AG04449 (cell line): ENCODE measurements around the gene AP3M1.

Source experiments
- CTCF ChIA-PET: fragments of 350-600 bp; formaldehyde crosslinking; extraction: SDS; loops from one replicate; lab custom pipeline; 2021; ENCODE audit warnings: antibody characterized with exemption; lab: Yijun Ruan, JAX
- POLR2A ChIA-PET: fragments of 400-600, 350-600 bp; formaldehyde crosslinking; extraction: SDS; loops from one replicate; lab custom pipeline; 2020; ENCODE audit warnings: antibody characterized with exemption, inconsistent platforms; lab: Yijun Ruan, JAX
- DNase-seq: peaks from one replicate; pipeline ENCODE4 v3.0.0-alpha.2; 2010; ENCODE audit warnings: low read depth, low spot score
- H3K4me3 ChIP-seq: 2 replicates; pipeline ENCODE4 v1.5.1; 2011; ENCODE audit warnings: low read depth, mild to moderate bottlenecking, control low read depth, low read length
- CTCF ChIP-seq: IDR thresholded peaks from one replicate; pipeline ENCODE4 v1.5.1; 2011; ENCODE audit warnings: mild to moderate bottlenecking, moderate library complexity, low read length, control low read depth, inconsistent platforms; ENCODE audit not compliant: insufficient read depth; ENCODE audit errors: missing control alignments

Gene AP3M1

DNA sequence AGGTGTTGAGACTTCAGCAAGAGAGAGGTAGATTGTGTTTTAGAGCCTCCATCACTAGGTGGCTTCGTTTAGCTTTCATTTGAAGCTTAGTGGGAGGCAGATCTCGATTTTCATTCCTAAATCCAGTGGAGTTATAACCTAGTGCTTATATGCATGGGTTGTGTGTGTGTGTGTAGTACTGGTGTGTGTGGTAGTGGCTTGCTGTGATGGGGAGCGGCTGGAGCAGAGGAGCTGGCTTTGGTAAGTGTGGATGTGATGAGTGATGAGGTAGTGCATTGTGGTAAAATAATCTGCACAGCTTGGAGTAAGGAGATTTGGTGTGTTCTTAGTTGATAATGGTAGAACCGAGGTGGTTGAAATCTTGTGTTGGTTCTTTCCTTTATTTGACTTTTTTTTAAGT lies 43.2 kb downstream of the AP3M1 start:
- TF ChIP-seq CTCF: no peak
- H3K4me3 ChIP-seq: no peak overlapping the region
- no peak for DNase-seq
- CTCF ChIA-PET: interaction anchor here (0.7 to 11.8 kb wide), 7 partner anchors 9 to 221 kb away, joined by 3 to 68 read pairs (median 3); no protein-coding TSS in a partner anchor
- POLR2A ChIA-PET: no interaction called here

DNA sequence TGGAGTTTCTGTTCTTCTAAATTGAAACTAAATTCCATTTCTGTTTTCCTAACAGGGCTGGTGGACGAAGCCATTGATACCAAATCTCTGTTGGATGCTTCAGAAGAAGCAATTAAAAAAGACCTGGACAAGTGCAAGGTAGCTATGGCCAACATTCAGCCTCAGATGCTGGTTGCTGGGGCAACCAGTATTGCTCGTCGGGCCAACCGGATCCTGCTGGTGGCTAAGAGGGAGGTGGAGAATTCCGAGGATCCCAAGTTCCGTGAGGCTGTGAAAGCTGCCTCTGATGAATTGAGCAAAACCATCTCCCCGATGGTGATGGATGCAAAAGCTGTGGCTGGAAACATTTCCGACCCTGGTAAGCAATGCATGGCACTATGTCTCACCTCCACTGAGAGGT lies 45.6 kb downstream of the AP3M1 start:
- DNase-seq: no peak
- POLR2A ChIA-PET: no interaction called here
- CTCF ChIA-PET: interaction anchor here (0.6 to 11.8 kb wide), 7 partner anchors 13 to 296 kb away, joined by 3 to 68 read pairs (median 4); no protein-coding TSS in a partner anchor
- no peak for TF ChIP-seq CTCF
- no peak overlapping the region for H3K4me3 ChIP-seq

- POLR2A ChIA-PET: interaction anchor here (0.6 kb wide), 1 partner anchor 9 kb away, joined by 3 read pairs; no protein-coding TSS in a partner anchor
- CTCF ChIA-PET: interaction anchor here (0.6 to 11.8 kb wide), 12 partner anchors 8 to 225 kb away, joined by 3 to 68 read pairs (median 4); no protein-coding TSS in a partner anchor
- DNase-seq: no peak
- TF ChIP-seq CTCF: no peak
- H3K4me3 ChIP-seq: no peak overlapping the region
Observed at GRCh38 chr10:74104480-74104879, 46.1 kb downstream of the AP3M1 start.

DNA sequence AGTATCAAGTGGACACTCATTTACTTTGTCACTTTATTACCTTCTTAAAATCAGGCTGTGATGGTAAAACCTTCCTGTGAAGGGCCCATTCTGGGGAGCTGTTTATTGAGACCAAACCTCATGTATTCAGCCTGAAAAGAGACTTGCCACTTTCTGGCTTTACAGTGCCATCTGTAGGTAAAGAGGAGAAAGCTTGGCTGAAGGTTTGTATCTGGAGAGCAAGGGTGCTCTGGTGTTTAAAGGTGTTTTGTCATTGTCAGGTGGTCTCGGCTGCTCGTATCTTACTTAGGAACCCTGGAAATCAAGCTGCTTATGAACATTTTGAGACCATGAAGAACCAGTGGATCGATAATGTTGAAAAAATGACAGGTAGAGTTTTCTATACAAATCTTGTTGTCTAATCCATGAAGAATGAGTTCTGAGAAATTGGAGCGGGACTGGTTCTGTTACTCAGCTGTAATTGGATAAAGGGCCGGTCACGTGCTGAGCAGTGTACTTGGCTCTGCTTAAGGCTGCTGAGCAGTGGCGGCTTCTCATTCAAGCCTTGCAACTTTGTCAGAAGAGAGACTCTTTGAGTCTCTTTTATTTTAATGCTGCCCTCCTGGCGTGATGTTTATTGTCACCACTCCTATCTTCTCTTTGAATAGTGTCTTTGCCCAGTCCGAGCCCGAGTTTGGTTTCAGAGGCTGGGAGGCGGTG lies 46.9 kb downstream of the AP3M1 start:
- ChIA-PET POLR2A (interaction anchor here (0.6 kb wide), 1 partner anchor 8 kb away, joined by 3 read pairs; no protein-coding TSS in a partner anchor), CTCF (interaction anchor here (0.7 to 11.8 kb wide), 13 partner anchors 9 to 258 kb away, joined by 3 to 68 read pairs (median 5); no protein-coding TSS in a partner anchor)
- H3K4me3 ChIP-seq: no peak overlapping the region
- DNase-seq: no peak
- TF ChIP-seq CTCF: peak; percentile 29

- ChIA-PET CTCF (interaction anchor here (0.9 to 11.8 kb wide), 7 partner anchors 8 to 220 kb away, joined by 3 to 68 read pairs (median 6); no protein-coding TSS in a partner anchor), POLR2A (interaction anchor here (1.2 kb wide), 1 partner anchor 10 kb away, joined by 3 read pairs; no protein-coding TSS in a partner anchor)
- TF ChIP-seq CTCF: no peak
- DNase-seq: no peak
- no peak overlapping the region for H3K4me3 ChIP-seq
Observed at GRCh38 chr10:74099836-74100235, 50.8 kb downstream of the AP3M1 start.

- POLR2A ChIA-PET: interaction anchor here (1.2 kb wide), 1 partner anchor 10 kb away, joined by 3 read pairs; no protein-coding TSS in a partner anchor
Observed at GRCh38 chr10:74099420-74099819, 51.2 kb downstream of the AP3M1 start.

More at GRCh38 chr10:74099420-74099819, 51.2 kb downstream of the AP3M1 start:
- CTCF ChIA-PET: interaction anchor here (0.9 to 11.8 kb wide), 8 partner anchors 8 to 220 kb away, joined by 3 to 68 read pairs (median 6); no protein-coding TSS in a partner anchor
- no peak for TF ChIP-seq CTCF
- H3K4me3 ChIP-seq: no peak overlapping the region
- DNase-seq: no peak
